GM23338 (cell line): ENCODE data around the gene HERC2.
"Not testable (repeated sequence)": the region's sequence is repeated elsewhere in the genome, so short reads cannot be mapped to it uniquely, and the experiment has no call there.

Experiments
- CTCF ChIP-seq, 2 experiments: fragments of 200-600 bp in 1 of 2; sonication (generic) in 1 of 2; conservative IDR thresholded peaks; 2 replicates each; pipeline versions ENCODE4 v1.5.1 to v1.6.1; 2016 to 2017; ENCODE audit warnings: antibody characterized with exemption in 2 of 2, low read depth in 2 of 2, mild to moderate bottlenecking in 2 of 2, moderate library complexity in 1 of 2
- EZH2 ChIP-seq: fragments of 200-600 bp; sonication (generic); IDR thresholded peaks from one replicate; pipeline ENCODE4 v1.8.0; 2017; ENCODE audit warnings: antibody characterized with exemption, mild to moderate bottlenecking, low read depth; ENCODE audit not compliant: unreplicated experiment
- EZH2phosphoT487 ChIP-seq: fragments of 200-600 bp; sonication (generic); IDR thresholded peaks from one replicate; pipeline ENCODE4 v1.8.1; 2018; ENCODE audit warnings: antibody characterized with exemption; ENCODE audit not compliant: unreplicated experiment
- POLR2AphosphoS5 ChIP-seq: IDR thresholded peaks from 2 replicates; pipeline ENCODE4 v1.6.1; 2016; ENCODE audit warnings: antibody characterized with exemption, low read depth
- REST ChIP-seq: IDR thresholded peaks from one replicate; pipeline ENCODE4 v1.6.1; 2018; ENCODE audit warnings: antibody characterized with exemption; ENCODE audit not compliant: unreplicated experiment
- TF ChIP-seq, protein P1 (sequence below): IDR thresholded peaks from 2 replicates; pipeline ENCODE4 v1.6.1; 2016; ENCODE audit warnings: antibody characterized with exemption

GRCh38 chr15:28288830-28289693 is 32.9 kb downstream of the HERC2 start:
- not testable (repeated sequence) for TF ChIP-seq POLR2AphosphoS5; CTCF (conservative IDR thresholded peaks at IDR 0.05; ENCODE audit: low read depth in 2 of 2); EZH2; REST; EZH2phosphoT487
- TF ChIP-seq, protein P1, sequence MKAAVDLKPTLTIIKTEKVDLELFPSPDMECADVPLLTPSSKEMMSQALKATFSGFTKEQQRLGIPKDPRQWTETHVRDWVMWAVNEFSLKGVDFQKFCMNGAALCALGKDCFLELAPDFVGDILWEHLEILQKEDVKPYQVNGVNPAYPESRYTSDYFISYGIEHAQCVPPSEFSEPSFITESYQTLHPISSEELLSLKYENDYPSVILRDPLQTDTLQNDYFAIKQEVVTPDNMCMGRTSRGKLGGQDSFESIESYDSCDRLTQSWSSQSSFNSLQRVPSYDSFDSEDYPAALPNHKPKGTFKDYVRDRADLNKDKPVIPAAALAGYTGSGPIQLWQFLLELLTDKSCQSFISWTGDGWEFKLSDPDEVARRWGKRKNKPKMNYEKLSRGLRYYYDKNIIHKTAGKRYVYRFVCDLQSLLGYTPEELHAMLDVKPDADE = not testable (repeated sequence)
